Kasumi-1 (cell line): ENCODE measurements around the gene GLRX5.

ENCODE experiments used
- DNase-seq, 2 experiments: peaks; one replicate each; lab custom pipeline; 2025; lab: John Stamatoyannopoulos, UW

The GLRX5 gene

GRCh38 chr14:95536036-95536593 is 1.3 kb downstream of the GLRX5 start:
- no peak for DNase-seq

GRCh38 chr14:95536671-95537070 is 1.8 kb downstream of the GLRX5 start:
- peak in 1 of 2 experiments; percentile 23 for DNase-seq

DNA sequence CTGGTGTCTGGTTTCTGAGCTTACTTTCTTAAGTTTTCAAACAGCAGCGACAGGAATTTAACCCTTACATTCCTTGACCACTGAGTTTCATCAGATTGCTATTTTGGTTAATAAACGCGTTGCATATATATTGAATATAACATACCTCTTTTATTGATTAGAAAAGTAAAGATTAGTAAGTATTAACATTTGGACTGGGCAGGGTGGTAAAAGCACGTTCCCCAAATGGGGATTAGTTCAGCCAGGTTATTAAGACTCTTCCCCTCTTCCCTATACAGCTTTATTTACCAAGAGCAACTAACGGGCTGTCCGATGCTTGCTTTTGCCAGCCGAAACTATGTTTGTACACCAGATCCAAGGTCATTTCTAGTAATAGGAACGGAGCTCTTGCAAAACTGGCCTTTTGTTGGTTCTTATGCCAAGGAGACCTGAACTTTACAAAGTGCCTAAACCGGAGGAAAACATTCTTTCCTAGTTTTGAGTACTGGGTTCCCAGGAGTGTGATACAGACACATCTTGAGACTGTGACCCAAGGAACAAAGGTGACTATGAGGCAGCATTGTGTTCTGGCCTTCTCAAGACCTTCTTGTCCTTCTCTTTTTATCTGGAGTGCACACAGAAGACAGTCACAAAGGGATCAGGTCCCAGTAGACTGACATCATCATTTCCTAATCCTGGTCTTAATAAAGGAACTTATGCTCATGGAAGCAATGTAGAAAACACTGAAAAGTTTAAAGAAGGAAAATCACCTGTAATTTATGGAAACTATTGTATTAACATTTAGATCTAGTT is 2.6 kb downstream of the GLRX5 start:
- no peak for DNase-seq

GRCh38 chr14:95538801-95539509 is 4.1 kb downstream of the GLRX5 start:
- no peak for DNase-seq

DNA sequence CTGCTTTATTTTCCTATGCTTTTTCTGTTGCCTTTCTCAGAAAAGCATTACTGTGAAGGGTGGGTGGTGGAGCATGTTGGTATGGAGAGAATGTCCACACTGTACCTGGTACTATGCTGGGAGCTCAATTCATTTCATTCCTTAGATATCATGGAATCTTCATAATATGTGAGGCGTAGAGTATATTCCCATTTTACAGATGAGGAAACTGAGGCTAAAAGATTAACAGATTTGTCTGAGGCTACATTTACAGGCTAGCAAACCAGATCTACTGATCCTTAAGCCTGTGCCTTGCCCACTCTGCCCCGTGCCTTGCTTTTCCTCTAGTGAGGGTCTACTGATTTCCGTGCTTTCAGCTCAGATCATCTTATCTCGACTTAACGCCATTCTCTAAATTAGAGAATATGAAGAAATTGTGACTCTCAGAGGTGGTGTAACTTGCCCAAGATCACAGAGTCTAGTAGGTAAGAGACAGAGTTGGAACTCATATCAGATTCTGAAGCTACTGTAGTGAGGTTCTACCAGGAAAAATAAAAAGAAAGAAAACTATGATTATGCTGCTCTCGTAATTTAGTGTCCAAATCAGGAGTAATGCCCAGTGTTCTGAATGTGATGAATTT is 5.5 kb downstream of the GLRX5 start:
- DNase-seq: no peak

GRCh38 chr14:95541346-95541745 is 6.5 kb downstream of the GLRX5 start:
- DNase-seq: no peak

- DNase-seq: no peak
Observed at GRCh38 chr14:95541932-95542930, 7.4 kb downstream of the GLRX5 start.

DNA sequence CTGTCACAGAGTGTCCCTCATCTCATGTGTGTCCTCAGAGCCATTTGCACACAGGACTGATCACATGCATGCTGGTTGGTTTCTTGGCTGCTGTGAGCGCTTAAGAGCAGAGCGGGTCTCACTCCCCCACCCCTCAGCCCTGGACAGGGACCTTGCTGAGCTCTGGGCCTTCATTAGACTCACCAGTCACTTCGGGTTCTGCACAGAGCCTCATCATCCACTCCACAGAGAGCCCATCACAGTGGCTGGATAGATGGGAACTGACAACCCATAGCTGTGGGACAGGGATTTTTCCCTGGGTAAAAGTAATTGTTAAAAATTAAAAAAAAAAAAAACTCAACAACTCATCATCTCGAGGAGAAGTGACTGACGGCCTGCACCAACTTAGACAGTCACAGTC is 8.2 kb downstream of the GLRX5 start:
- no peak for DNase-seq

DNA sequence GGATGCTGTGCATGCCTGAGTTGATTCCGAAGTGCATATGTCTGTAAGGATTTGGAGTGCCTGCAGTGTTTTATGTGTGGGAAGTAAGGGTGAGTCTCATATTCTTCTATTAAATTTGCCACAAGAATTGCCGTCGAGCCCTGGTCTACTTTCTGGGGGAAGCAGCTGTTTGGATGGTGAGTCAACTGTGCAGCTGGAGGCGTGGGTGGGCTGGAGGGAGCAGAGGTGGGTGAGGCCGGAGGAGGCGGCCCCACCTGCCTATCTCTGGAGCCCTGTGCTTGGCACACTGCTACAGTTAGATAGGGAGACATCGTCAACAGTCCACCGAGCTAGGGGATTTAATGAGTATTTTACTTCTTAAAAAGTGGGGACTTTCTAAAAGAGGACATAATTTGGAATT is 9.7 kb downstream of the GLRX5 start:
- DNase-seq: no peak

- no peak for DNase-seq
Observed at GRCh38 chr14:95545515-95546168, 10.8 kb downstream of the GLRX5 start.

GRCh38 chr14:95547272-95547625 is 12.4 kb downstream of the GLRX5 start:
- DNase-seq: no peak

GRCh38 chr14:95547626-95548327 is 12.9 kb downstream of the GLRX5 start:
- DNase-seq: no peak

- DNase-seq: no peak
Observed at GRCh38 chr14:95548328-95548929, 13.6 kb downstream of the GLRX5 start.

DNA sequence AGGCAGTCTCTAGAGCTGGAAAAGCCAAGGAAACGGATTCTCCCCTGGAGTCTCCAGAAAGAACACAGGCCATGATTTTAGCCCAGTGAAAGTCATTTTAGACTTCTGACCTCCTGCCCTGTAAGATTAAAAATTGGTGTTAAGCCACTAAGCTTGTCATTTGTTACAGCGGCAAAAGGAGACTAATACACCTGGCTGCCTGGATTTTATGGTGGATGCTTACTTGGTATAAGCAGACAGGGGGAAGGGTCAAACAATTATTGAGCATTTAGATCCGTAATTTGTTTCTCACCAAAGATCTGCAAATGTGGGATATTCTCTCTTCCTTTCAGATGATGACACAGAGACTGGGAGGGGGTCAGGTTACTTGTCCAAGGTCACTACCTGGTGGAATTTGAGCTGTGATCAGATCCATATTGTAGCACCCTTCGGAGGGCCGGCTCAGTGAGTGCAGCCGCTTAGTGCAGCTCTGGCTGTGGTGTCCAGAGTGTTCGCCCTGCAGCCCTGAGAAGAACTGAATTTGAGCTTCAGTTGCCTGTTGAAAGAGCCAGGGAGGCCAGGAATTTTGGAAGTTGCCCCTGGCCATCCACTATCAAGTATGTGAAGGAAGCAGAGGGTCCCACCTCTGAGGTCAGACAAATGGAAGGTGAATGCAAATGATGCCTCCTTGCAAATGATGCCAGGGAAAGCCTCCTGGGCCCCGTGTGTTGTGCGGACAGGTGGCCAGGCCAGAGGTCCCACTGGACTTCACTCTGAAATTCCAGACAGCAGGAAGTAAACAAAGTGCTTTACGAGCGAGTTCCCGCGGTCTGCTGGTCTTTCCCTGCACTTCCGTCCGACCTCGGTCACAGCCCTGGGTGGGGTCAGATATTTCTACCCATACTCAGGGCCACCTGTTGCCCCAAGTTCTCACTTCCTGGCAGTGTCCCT is 15.1 kb downstream of the GLRX5 start:
- no peak for DNase-seq

- DNase-seq: no peak
Observed at GRCh38 chr14:95551435-95551834, 16.6 kb downstream of the GLRX5 start.

GRCh38 chr14:95553141-95553540 is 18.3 kb downstream of the GLRX5 start:
- no peak for DNase-seq

GRCh38 chr14:95555053-95555452 is 20.2 kb downstream of the GLRX5 start:
- no peak for DNase-seq

- no peak for DNase-seq
Observed at GRCh38 chr14:95557291-95557690, 22.4 kb downstream of the GLRX5 start.

DNA sequence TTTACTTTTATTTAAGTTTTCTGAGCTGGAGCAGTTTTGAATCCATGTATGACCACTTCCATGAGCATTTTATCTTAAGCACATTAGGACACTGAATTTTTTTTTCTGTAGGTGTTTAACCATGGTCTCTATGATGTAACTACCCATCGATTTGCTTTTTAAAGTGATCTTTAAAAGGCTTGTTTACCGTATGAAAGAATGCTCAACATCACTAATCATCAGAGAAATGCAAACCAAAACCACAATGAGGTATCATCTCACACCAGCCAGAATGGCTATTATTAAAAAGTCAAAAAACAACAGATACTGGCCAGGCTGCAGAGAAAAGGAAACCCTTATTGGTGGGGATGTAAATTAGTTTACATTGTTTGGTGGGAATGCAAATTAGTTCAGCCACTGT is 23.0 kb downstream of the GLRX5 start:
- DNase-seq: no peak
